HG03159 (cell line): ENCODE results near the gene TAF3.

ENCODE experiments used
- ATAC-seq: cut with Tn5 transposase; IDR thresholded peaks from one replicate; pipeline ENCODE4 v1.9.1; 2021; ENCODE audit warnings: mild to moderate bottlenecking, moderate library complexity; ENCODE audit not compliant: unreplicated experiment

The TAF3 gene

DNA sequence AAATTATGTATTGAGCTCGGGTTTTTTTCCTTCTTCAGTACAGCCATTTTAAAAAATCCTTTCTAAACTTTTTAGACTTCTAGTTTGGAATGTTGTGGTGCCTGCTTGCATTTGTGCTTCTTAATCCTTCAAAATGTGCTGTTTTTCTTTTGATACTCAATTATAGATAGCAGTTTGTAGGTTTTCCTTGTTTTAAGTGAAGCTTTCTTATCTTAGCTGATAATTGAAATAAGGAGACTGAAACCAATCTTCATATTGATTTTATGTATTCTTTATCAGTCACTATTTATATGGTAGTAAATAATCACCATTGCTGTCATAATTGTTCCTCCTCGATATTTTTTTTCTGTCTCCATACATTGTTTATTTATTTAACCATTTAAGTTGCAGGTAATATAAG lies 56.6 kb downstream of the TAF3 start:
- no peak for ATAC-seq

DNA sequence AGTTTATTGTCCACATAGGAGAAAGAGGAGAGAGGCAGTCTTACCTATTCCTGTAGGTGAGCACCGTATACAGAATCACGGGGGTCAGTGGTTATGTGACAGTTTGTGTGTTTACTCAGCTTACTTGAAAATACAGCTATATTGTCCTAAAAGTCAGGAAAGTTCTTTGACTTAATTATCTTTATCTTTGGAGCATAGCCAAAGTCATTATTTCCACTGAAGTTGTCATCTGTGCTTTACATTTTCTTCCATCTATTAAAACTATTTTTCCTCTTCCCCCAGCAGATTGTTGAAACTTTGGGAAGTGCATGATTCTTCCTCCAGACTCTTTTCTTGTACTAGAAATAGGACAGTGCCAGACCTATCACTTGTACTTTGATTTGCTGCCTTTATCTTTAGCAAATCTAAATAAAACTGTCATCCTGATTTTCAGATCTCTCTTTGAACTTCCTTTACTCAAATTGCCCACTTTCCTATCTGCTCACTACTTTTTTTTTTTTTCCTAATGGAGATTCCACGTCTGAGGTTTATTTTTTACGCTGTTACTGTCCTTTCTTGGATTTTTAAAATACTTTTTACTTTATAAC lies 58.3 kb downstream of the TAF3 start:
- ATAC-seq: no peak

DNA sequence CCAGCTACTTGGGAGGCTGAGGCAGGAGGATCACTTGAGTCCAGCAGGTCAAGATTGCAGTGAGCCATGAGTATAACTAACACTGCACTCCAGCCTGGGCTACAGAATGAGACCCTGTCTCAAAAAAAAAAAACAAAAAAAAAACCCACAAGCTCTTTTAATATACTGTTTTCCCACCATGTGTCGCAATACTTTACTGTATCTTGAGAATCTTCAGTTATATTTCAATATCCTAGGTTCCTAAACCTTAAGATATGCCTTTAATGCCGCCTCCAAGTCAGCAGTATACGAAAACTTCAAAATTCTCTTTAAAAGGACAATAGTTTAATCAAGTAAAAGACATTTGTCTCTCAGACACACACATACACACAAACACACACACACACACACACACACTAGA lies 62.8 kb downstream of the TAF3 start:
- no peak for ATAC-seq

DNA sequence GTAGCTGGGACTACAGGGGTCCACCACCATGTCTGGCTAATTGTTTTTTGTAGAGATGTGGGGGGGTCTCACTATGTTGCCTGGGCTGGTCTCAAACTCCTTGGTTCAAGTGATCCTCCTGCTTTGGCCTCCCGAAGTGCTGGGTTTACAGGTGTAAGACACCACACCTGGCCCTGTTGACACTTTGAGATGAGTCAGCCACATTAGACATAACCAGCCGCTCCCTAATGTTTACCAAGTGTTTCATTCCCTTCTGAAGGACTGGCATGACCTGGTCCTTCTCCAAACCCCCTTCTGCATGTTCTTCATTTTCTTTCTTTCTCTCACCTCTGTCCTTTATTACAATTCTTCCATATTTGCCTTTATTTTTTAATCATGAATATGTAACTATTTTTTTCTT lies 67.8 kb downstream of the TAF3 start:
- ATAC-seq: no peak

DNA sequence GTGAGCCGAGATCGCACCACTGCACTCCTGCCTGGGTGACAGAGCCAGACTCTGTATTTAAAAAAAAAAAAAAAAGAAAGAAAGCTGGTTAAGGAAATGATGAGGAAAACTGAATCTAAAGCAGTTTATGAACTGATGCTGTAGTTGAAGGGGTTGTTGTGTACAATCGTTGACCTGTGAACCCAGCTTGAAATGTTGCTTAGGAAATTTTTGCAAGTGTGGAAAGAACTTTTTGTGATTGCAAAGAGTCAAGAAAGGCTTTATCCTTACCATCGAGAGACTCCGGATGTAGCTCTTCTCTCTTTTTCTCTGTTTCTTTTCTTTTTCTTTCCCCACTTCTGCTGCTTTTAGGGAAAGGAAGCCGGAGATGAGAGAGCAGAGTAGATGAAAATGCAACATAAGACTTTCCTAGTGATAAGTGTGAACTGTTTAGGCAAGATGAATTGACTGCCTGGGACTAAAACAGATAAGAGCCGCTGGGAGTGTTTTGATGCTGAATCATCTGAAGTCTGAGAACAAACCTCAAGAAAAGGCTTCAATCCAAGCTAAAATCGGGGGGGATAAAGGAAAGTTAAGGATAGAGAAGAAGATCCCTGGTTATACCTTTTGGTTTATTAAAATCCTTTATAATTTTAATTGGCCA lies 69.0 kb downstream of the TAF3 start:
- ATAC-seq: no peak

DNA sequence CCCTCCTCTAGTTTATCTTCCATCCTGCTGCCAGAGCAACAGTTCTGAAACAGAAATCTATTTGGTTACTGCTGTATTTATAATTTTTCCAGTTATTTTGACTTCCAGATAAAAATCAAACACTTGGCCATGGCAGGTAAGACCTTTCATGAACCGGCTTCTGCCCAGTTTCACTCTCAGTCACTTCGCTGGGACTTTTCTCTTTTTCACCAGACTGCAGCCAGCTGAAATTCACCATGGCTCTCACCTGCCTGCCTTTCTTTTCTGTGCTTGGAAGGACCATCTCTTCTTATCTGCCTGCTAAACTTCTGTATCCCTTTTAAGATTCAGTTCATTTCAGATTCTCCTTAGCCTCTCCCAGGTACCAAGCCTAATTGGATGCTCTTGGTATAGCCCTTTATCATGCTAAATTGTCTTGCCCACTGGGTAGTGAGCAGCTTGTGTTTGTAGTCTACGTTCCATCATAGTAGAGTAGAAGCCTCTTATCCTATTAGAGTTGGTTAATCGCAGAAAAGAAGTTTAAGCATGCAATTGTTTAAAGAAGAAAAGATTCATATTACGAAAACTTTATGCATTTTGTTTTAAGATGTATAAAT lies 71.7 kb downstream of the TAF3 start:
- ATAC-seq: no peak

DNA sequence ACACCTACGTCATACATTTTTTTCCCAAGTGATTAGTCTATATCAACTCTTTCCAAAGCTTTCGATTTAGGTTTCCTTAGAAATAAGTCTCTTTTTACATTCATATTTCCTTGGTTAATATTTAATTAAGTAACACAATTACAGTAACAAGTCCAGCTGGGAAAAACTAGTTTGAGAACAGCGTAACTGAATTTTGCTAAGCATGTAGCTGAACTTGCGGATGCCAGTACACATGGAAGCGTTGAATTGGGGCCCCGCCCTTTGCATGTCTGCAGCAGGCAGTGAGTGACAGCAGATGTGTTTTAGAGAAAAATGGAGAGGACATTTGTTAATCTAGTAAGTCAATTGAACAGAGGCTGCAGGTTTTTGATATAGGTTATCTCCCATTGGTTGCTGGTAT lies 72.5 kb downstream of the TAF3 start:
- no peak for ATAC-seq

DNA sequence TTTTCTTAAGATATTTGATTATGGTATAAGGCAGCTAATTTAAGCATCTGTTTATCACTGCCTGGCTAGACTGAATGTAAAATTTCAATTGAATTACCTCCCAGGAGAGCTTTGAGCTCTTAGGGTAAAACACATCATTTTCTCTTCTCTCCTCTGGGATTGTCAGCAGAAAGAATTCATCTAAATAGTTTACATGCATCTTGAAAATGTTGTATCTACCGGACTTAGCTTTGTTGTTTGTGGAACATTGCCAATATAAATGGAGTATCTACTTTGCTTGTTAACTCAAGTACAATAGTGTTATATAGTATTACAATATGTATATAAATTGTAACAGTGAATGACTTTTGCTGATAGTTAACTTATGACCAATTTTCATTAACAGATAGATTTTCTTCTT lies 73.3 kb downstream of the TAF3 start:
- no peak for ATAC-seq

DNA sequence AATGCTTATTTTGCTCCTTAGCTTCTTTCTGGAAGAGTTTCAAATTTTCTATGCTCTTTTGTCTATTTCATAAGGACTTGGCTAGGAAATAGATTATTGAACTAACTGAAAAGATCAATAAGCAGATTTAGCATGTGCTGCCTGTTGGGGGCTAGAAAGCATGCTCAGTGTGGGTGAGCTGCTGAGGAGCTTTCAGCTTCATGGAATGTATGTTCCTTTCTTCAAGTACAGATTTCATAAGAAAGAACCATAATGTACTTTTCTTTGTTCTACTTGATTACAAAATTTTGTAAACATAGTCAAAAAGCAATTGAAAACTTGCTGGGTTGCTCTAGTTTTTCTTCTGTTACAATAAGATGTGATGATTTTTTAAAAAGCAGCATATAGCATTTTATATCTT lies 73.8 kb downstream of the TAF3 start:
- no peak for ATAC-seq

DNA sequence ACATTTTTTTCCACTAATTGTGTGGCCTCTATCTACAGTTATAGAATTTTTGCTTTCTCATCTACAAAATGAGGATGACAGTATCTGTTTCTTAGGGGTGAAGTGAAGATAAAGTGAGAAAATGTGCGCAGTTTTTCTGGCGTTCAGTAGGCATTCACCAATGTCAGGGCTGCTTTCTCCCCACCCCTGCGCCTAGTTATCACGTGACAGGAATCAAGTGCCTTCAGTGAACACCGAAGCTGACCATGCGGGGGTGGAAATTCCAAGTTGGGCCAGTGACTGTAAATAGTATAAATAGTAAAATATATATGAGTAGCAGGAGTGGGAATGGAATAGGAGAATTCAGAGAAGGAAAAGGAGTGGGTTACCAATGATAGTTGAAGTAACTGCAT lies 77.4 kb downstream of the TAF3 start:
- ATAC-seq: no peak

DNA sequence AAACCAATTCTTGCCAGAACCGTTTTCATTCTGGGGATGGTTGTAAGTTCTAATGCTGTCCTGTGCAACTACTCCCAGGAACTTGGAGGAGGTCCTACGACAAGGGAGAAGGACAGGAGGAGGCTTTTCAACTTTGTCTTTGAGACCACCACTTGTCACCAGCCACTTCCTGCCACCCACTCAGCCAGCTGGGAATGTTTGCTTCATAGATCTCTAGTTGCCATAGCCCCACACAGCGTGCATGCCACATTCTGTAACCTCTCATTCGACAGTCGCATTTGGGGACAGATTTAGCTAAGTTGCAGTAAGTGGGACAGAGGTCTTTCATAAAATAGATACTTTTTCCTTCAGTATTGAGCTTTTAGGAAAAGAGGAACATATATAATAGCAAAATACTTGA lies 78.0 kb downstream of the TAF3 start:
- ATAC-seq: no peak

DNA sequence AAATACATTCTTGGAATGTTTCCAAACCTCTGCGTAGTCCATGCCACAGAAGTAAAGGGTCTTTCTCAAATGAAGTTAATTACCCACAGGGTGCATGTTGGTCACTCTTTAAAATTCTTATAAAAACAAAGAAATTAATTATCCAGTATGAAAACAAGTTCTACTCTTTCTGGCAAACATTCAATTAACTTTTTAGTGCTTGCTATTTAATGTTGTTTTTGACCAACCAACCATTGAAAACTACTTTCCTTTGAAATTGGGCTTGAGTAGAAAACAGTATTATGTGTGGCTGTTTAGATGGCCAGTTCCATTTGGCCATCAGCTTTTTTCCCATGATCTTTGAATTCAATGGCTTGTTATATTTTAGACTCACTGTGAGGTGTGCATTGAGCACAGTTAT lies 83.0 kb downstream of the TAF3 start:
- no peak for ATAC-seq

DNA sequence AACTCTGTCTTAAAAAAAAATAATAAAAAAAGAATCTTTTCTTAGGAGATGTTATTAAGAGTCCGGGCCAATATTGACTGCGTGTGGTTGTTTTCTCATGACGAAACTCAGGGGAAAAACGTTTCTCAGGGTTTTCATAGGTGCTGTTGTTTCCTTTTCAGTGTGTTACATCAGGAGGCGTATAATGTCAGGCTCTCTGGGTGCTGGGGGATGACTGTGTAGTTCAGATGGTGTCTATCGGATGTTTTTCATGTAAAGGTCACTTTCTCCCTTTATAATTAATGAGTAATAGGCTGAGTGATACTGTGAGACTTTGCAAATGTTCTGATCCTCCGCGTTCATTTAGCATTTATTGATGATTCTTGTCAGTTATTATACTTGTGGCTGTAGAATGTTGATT lies 84.1 kb downstream of the TAF3 start:
- ATAC-seq: no peak

DNA sequence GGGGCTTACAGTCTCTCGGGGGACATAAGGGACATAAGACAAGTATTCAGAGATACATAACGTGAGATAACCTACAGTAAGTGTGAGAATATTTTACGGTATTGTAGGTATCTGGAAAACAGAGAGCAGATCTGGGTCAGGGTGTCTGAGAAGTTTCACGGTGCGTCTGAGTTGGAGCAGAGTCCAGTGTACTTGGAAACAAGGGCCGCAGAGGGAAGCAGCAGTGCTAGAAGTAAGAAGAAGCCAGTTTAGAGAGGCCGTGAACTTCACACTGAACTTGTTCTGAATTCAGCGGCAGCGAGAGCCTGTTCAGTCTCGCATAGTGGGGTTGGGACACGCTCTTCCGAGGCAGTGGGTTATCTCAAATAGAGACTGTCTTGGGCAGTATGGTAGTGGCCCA lies 85.5 kb downstream of the TAF3 start:
- ATAC-seq: no peak

DNA sequence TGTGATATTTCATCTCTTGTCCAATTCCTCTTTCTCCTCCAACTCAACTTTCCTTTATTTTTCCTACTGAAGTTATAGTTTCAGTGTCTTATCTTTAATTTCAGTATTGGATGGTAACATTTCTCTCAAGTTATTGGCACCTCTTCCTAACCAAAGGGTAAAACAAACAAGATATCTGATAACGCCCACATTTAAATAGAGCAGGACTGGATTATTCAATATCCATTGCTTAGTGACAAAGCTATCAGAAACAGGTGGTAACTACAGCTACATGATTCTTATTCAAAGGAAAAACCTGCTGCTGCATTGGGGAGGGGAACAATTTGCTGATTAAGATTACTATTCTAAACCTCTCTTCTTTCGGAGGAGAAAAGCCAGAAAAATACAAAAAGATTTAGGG lies 87.8 kb downstream of the TAF3 start:
- ATAC-seq: no peak

DNA sequence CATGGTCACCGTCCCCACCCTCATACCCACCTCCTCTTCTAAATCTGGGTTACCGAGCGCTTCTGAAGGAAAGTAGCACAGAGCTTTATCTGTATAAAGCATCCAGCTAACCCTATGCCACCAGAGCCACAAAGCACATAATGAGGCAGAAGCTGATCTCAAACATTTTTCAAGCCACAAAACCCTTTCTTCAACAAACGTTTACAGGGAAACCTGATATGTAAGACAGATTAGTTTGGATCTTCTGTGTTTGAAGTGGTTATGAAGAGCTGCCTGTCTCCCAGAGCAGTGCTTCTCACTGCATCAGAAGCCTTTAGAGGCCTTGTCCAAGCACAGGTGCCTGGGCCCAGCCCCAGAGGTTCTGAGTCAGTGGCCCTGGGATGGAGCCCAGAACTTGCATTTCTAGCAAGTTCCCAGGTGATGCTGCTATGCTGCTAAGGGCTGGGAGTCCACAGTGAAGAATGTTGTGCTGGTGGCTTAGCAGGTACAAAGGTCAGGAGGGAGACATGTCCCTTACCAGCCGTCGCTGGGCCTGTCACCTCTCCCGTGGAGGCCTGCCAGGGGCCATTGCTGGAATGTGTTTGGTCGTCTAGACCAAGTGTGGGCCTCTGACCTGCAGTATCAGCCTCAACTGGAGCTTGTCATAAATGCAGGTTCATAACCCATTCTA lies 90.4 kb downstream of the TAF3 start:
- ATAC-seq: no peak

DNA sequence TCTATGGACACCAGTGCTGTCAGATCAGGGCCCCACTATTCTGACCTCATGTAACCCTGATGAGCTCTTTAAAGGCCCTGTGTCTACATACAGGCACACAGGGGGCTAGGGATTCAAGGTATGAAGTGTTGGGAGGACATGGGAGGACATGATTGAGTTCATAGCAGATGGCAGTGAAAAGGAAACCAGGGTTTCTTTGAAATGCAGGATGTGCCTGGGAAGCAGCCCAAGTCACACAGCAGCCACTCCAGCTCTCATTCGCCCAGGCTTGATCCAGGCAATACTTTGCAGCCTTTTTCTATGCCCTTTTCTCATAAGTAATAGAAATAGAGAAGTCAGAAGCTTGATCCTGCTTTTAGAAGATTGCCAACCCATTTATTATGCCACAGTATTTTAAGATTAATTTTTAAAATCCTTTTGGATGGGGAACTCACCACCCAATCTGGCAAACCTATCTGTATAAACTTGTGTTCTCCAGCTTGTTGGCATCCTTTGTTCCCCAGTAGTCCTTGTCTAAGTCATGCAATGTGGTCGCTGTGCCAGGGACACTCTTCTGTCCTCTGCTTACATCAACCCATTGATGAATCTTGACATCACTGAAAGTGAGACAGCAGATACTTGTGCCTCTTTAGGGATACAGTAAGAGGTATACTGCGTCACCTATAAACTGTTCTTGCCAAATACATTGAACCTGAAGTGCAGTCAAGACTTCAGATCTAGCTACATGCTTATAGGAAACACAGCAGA lies 95.0 kb downstream of the TAF3 start:
- ATAC-seq: no peak

DNA sequence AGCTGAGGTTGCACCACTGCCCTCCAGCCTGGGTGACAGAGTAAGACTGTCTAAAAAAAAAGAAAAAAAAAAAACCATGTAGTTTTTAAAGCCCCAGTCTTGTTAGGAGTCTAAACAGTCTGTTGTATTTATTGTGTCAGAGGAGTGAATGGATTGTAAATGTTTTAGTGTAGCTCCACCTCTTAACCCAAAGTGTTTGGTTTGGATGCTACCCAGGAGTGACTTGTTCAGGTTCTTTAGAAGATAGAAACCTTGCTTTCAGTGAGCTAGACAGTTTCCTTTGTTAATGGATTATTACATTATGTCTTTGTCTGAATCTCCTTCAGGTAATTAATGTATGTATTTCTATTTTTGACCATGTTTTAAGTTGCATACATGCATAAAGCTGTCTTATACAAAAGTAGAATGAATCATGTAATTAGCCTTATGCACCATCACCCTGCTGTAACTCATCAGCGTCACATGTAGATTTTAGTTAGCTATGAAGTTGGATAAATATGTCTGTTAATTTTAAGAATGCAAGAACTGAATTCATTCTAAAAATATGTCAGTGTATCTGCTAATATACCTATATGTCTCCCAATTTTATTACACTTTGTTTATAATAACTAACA lies 97.7 kb downstream of the TAF3 start:
- ATAC-seq: no peak

DNA sequence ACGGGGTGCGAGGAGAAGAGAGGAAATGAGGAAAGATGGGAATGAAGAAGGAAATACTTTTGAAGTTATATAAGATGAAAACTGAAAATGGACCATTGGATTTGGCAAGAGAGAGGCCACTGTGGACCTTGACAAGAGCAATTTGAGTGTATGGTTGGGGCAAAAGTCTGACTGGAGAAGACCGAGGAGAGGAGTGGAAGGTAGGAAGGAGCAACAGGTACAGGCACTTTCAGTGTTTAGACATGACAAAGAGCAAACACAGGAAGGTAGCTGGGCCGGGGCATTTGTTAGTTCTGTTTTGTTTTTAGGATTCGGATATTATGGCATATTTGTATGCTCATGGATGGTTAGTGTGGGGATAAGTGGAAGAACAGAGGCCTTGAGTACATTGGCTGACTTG lies 99.4 kb downstream of the TAF3 start:
- no peak for ATAC-seq

DNA sequence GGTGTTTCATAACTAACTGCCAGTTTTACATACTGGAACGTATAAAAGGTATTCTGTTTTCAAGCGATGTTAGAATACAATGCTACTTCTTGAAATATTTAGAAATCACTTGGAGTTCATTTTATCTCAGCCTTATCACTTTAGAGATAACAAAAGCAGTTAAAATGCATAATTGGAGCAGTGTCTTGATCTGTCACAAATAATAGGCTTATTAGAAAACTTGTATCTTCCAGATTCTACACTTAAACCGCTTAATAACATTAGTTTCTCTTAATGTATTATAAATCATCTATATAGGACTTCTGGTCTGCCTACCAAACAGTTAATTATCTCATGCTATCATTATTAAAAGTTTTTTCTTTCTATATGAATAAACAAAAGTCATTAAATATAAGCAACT lies 104.4 kb downstream of the TAF3 start:
- ATAC-seq: no peak

DNA sequence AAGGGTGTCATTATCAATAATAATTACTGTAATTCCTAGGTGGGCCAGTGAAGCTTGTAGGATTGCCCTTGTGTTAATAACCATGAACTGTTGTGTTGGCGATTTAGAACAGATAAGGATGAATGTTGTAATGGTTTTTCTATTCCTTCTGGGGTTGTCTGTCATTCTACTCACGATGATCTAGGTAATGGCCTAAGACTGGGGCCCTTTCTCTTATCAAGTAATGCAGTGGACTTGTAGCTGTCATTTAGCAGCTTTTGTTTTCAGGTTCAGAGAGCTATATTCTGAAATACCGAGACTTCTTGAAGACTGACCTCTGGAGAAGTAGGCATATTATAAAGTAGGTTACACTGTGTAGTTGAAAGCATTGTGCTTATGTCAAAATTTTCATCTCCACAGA lies 110.2 kb downstream of the TAF3 start:
- no peak for ATAC-seq
